ENCODE measurements around the gene EMILIN3. TPM values are rescaled to one million over a fixed set of nuclear protein-coding genes. Genes with fewer than 3 reads are reported as not detected.

EMILIN3 gene
- total RNA-seq, 1 experiment from 2014 or later = 11.7 TPM

GRCh38 chr20:41377275-41377674, 10.7 kb upstream of the EMILIN3 start:
- H3K4me1 ChIP-seq = peaks cover 25% of the 10 kb centered on the region
- no peak overlapping the region for H3K27ac ChIP-seq
- H3K4me3 ChIP-seq = no peak overlapping the region
- no peak for DNase-seq
- peaks cover 9% of the 10 kb centered on the region for H3K27me3 ChIP-seq
- H3K9me3 ChIP-seq (replicated peaks) = 0 out of 2 replicates have a peak, but pooled peaks cover 3% of the 10 kb centered on the region
- no peaks in the 10 kb centered on the region for H3K36me3 ChIP-seq

GRCh38 chr20:41376349-41376748, 9.7 kb upstream of the EMILIN3 start:
- peaks cover 21% of the 10 kb centered on the region for H3K4me1 ChIP-seq
- H3K4me3 ChIP-seq = no peak overlapping the region
- H3K9me3 ChIP-seq (replicated peaks) = peaks cover 10% of the 10 kb centered on the region; the same call in 1 of the 2 replicates
- H3K27me3 ChIP-seq = peaks cover 9% of the 10 kb centered on the region
- H3K36me3 ChIP-seq = no peaks in the 10 kb centered on the region
- DNase-seq = no peak
- no peak overlapping the region for H3K27ac ChIP-seq

- Histone ChIP-seq H3K27ac (no peak overlapping the region), H3K27me3 (peaks cover 9% of the 10 kb centered on the region), H3K9me3 (replicated peaks) (peaks cover 12% of the 10 kb centered on the region; the same call in 1 of the 2 replicates), H3K4me1 (peaks cover 19% of the 10 kb centered on the region), H3K4me3 (no peak overlapping the region), H3K36me3 (no peaks in the 10 kb centered on the region)
- DNase-seq = no peak
Measured at GRCh38 chr20:41375846-41376245, 9.2 kb upstream of the EMILIN3 start.

- no peak for DNase-seq
- Histone ChIP-seq H3K4me1 (peaks cover 15% of the 10 kb centered on the region), H3K4me3 (no peak overlapping the region), H3K27me3 (peaks cover 9% of the 10 kb centered on the region), H3K27ac (no peak overlapping the region), H3K36me3 (no peaks in the 10 kb centered on the region), H3K9me3 (replicated peaks) (peaks cover 12% of the 10 kb centered on the region; the same call in 1 of the 2 replicates)
Measured at GRCh38 chr20:41373931-41374920, 7.6 kb upstream of the EMILIN3 start.

- Histone ChIP-seq H3K36me3 (no peaks in the 10 kb centered on the region), H3K9me3 (replicated peaks) (peaks cover 12% of the 10 kb centered on the region; the same call in 1 of the 2 replicates), H3K4me1 (peaks cover 15% of the 10 kb centered on the region), H3K4me3 (no peak overlapping the region), H3K27me3 (peaks cover 9% of the 10 kb centered on the region), H3K27ac (no peak overlapping the region)
- DNase-seq = peak; percentile 43 to 60
Measured at GRCh38 chr20:41373251-41373783, 6.7 kb upstream of the EMILIN3 start.

- H3K36me3 ChIP-seq = no peaks in the 10 kb centered on the region
- H3K4me1 ChIP-seq = peaks cover 15% of the 10 kb centered on the region
- peaks cover 12% of the 10 kb centered on the region; the same call in 1 of the 2 replicates for H3K9me3 ChIP-seq (replicated peaks)
- no peak for DNase-seq
- peaks cover 9% of the 10 kb centered on the region for H3K27me3 ChIP-seq
- H3K4me3 ChIP-seq = no peak overlapping the region
- no peak overlapping the region for H3K27ac ChIP-seq
Measured at GRCh38 chr20:41371371-41371770, 4.8 kb upstream of the EMILIN3 start.

GRCh38 chr20:41370176-41370575, 3.6 kb upstream of the EMILIN3 start:
- H3K4me1 ChIP-seq = peaks cover 15% of the 10 kb centered on the region
- H3K36me3 ChIP-seq = no peaks in the 10 kb centered on the region
- H3K4me3 ChIP-seq = no peak overlapping the region
- no peak overlapping the region for H3K27ac ChIP-seq
- H3K27me3 ChIP-seq = peaks cover 9% of the 10 kb centered on the region
- no peak for DNase-seq
- peaks cover 12% of the 10 kb centered on the region; the same call in 1 of the 2 replicates for H3K9me3 ChIP-seq (replicated peaks)

- peaks cover 12% of the 10 kb centered on the region; the same call in 1 of the 2 replicates for H3K9me3 ChIP-seq (replicated peaks)
- peaks cover 9% of the 10 kb centered on the region for H3K27me3 ChIP-seq
- no peaks in the 10 kb centered on the region for H3K36me3 ChIP-seq
- no peak overlapping the region for H3K4me3 ChIP-seq
- H3K27ac ChIP-seq = no peak overlapping the region
- peaks cover 15% of the 10 kb centered on the region for H3K4me1 ChIP-seq
- no peak for DNase-seq
Measured at GRCh38 chr20:41369673-41370072, 3.1 kb upstream of the EMILIN3 start.

- Histone ChIP-seq H3K36me3 (no peaks in the 10 kb centered on the region), H3K27me3 (0 out of 2 replicates have a peak, but pooled peaks cover under 1% of the 10 kb centered on the region), H3K4me3 (no peak overlapping the region), H3K4me1 (peaks cover under 1% of the 10 kb centered on the region; the same call in 1 of the 2 replicates), H3K27ac (no peak overlapping the region), H3K9me3 (replicated peaks) (peaks cover 12% of the 10 kb centered on the region; the same call in 1 of the 2 replicates)
- DNase-seq = no peak
Measured at GRCh38 chr20:41367956-41368355, 1.3 kb upstream of the EMILIN3 start.

GRCh38 chr20:41367393-41367695, 726 bp upstream of the EMILIN3 start:
- no peak for DNase-seq
- Histone ChIP-seq H3K4me1 (peaks cover 7% of the 10 kb centered on the region), H3K9me3 (replicated peaks) (peaks cover 10% of the 10 kb centered on the region; the same call in 1 of the 2 replicates), H3K27ac (no peak overlapping the region), H3K4me3 (no peak overlapping the region), H3K27me3 (no peaks in the 10 kb centered on the region), H3K36me3 (no peaks in the 10 kb centered on the region)

- peaks cover 20% of the 10 kb centered on the region for H3K4me1 ChIP-seq
- no peak for DNase-seq
- no peaks in the 10 kb centered on the region for H3K27me3 ChIP-seq
- no peak overlapping the region for H3K27ac ChIP-seq
- no peaks in the 10 kb centered on the region for H3K36me3 ChIP-seq
- no peaks in the 10 kb centered on the region for H3K9me3 ChIP-seq (replicated peaks)
- H3K4me3 ChIP-seq = peak overlapping the region; percentile 27; the same call in 1 of the 2 replicates
Measured at GRCh38 chr20:41365777-41366545, 657 bp downstream of the EMILIN3 start.

GRCh38 chr20:41364967-41365765, 1.5 kb downstream of the EMILIN3 start:
- Histone ChIP-seq H3K27me3 (no peaks in the 10 kb centered on the region), H3K27ac (no peak overlapping the region), H3K4me1 (peaks cover 28% of the 10 kb centered on the region), H3K4me3 (no peak overlapping the region), H3K9me3 (replicated peaks) (no peaks in the 10 kb centered on the region), H3K36me3 (no peaks in the 10 kb centered on the region)
- DNase-seq = no peak

- Histone ChIP-seq H3K4me1 (peaks cover 37% of the 10 kb centered on the region), H3K27me3 (no peaks in the 10 kb centered on the region)
Measured at GRCh38 chr20:41364236-41364855, 2.3 kb downstream of the EMILIN3 start.

GRCh38 chr20:41363601-41364000, 3.0 kb downstream of the EMILIN3 start:
- no peak for DNase-seq
- no peaks in the 10 kb centered on the region for H3K27me3 ChIP-seq
- H3K9me3 ChIP-seq (replicated peaks) = no peaks in the 10 kb centered on the region
- no peak overlapping the region for H3K27ac ChIP-seq
- H3K4me3 ChIP-seq = no peak overlapping the region
- H3K36me3 ChIP-seq = no peaks in the 10 kb centered on the region
- peaks cover 41% of the 10 kb centered on the region for H3K4me1 ChIP-seq

More at GRCh38 chr20:41364236-41364855, 2.3 kb downstream of the EMILIN3 start:
- DNase-seq = no peak
- Histone ChIP-seq H3K4me3 (no peak overlapping the region), H3K9me3 (replicated peaks) (no peaks in the 10 kb centered on the region), H3K36me3 (no peaks in the 10 kb centered on the region), H3K27ac (no peak overlapping the region)
